Bone marrow (tissue), 2 donors: ENCODE data around the gene MAN2A1.
"Not testable (repeated sequence)": the region's sequence is repeated elsewhere in the genome, so short reads cannot be mapped to it uniquely, and the experiment has no call there.

Source experiments
- DNase-seq, 2 donors: peaks; one replicate each; lab custom pipeline; 2025; lab: John Stamatoyannopoulos, UW

The MAN2A1 gene

GRCh38 chr5:109755761-109756160, 66.0 kb downstream of the MAN2A1 start:
- no peak for DNase-seq

GRCh38 chr5:109756543-109757185, 66.9 kb downstream of the MAN2A1 start:
- no peak for DNase-seq

GRCh38 chr5:109757490-109757889, 67.8 kb downstream of the MAN2A1 start:
- DNase-seq, result no peak

- DNase-seq, result no peak
These were observed 69.6 kb downstream of the MAN2A1 start for GRCh38 chr5:109759306-109759705.

GRCh38 chr5:109760130-109760529, 70.4 kb downstream of the MAN2A1 start:
- DNase-seq, result not testable (repeated sequence)

- no peak for DNase-seq
These were observed 73.1 kb downstream of the MAN2A1 start for GRCh38 chr5:109762821-109763220.

GRCh38 chr5:109767184-109767995, 77.7 kb downstream of the MAN2A1 start:
- DNase-seq, result no peak

- DNase-seq, result no peak
These were observed 78.3 kb downstream of the MAN2A1 start for GRCh38 chr5:109767997-109768396.

- DNase-seq, result no peak
These were observed 80.0 kb downstream of the MAN2A1 start for GRCh38 chr5:109769597-109770291.

GRCh38 chr5:109775130-109775529, 85.4 kb downstream of the MAN2A1 start:
- no peak for DNase-seq

- no peak for DNase-seq
These were observed 89.5 kb downstream of the MAN2A1 start for GRCh38 chr5:109779036-109779735.

GRCh38 chr5:109784687-109785086, 95.0 kb downstream of the MAN2A1 start:
- DNase-seq, result no peak

GRCh38 chr5:109786206-109786855, 96.6 kb downstream of the MAN2A1 start:
- no peak for DNase-seq

GRCh38 chr5:109788596-109788995, 98.9 kb downstream of the MAN2A1 start:
- no peak for DNase-seq

GRCh38 chr5:109792613-109793012, 102.9 kb downstream of the MAN2A1 start:
- no peak for DNase-seq

GRCh38 chr5:109803854-109804253, 114.1 kb downstream of the MAN2A1 start:
- no peak for DNase-seq

GRCh38 chr5:109805472-109805871, 115.7 kb downstream of the MAN2A1 start:
- no peak for DNase-seq

GRCh38 chr5:109805883-109806282, 116.2 kb downstream of the MAN2A1 start:
- no peak for DNase-seq

- no peak for DNase-seq
These were observed 123.0 kb downstream of the MAN2A1 start for GRCh38 chr5:109812698-109813097.

GRCh38 chr5:109816732-109817131, 127.0 kb downstream of the MAN2A1 start:
- no peak for DNase-seq

- DNase-seq, result no peak
These were observed 130.2 kb downstream of the MAN2A1 start for GRCh38 chr5:109819878-109820277.

- no peak for DNase-seq
These were observed 133.9 kb downstream of the MAN2A1 start for GRCh38 chr5:109823597-109823996.
